Dedifferentiated amniotic fluid mesenchymal stem cell (primary cell): ENCODE data around the gene SHPK.

Source experiments
- DNase-seq: peaks from one replicate; pipeline ENCODE4 v3.0.0-alpha.2; 2016; ENCODE audit errors: extremely low spot score

The SHPK gene

GRCh38 chr17:3636154-3636907 is at the start of gene SHPK, which contains the start of gene CTNS:
SHPK (minus strand) TSS chr17:3636250; CDS start chr17:3636219, 31 bp downstream.
CTNS (plus strand) TSS chr17:3636760; CDS start chr17:3640207, 3,447 bp downstream.
- DNase-seq, result peak; percentile 96

GRCh38 chr17:3685174-3685573 is 49.1 kb upstream of the SHPK start:
- DNase-seq, result no peak

GRCh38 chr17:3683054-3683511 is 47.0 kb upstream of the SHPK start:
- no peak for DNase-seq

GRCh38 chr17:3682033-3682432 is 46.0 kb upstream of the SHPK start:
- DNase-seq, result no peak

GRCh38 chr17:3681565-3681964 is 45.5 kb upstream of the SHPK start:
- DNase-seq, result no peak

GRCh38 chr17:3681057-3681456 is 45.0 kb upstream of the SHPK start:
- no peak for DNase-seq

- no peak for DNase-seq
Measured at GRCh38 chr17:3679531-3680126, 43.6 kb upstream of the SHPK start.

- no peak for DNase-seq
Measured at GRCh38 chr17:3678821-3679530, 42.9 kb upstream of the SHPK start.

GRCh38 chr17:3678095-3678820 is 42.2 kb upstream of the SHPK start:
- DNase-seq, result no peak

GRCh38 chr17:3675886-3676285 is 39.8 kb upstream of the SHPK start:
- DNase-seq, result no peak

GRCh38 chr17:3672571-3672970 is 36.5 kb upstream of the SHPK start:
- no peak for DNase-seq

- no peak for DNase-seq
Measured at GRCh38 chr17:3669548-3669947, 33.5 kb upstream of the SHPK start.

- DNase-seq, result no peak
Measured at GRCh38 chr17:3669085-3669347, 33.0 kb upstream of the SHPK start.

- peak; percentile 98 for DNase-seq
Measured at GRCh38 chr17:3668279-3669084, 32.4 kb upstream of the SHPK start, which contains the start of the genes EMC6 and TAX1BP3. EMC6 (plus strand) TSS chr17:3668812; CDS start chr17:3669147, 335 bp downstream. TAX1BP3 (minus strand) TSS chr17:3668578; CDS start chr17:3668526, 52 bp downstream.

GRCh38 chr17:3667366-3668278 is 31.6 kb upstream of the SHPK start:
- peak; percentile 90 for DNase-seq

- DNase-seq, result no peak
Measured at GRCh38 chr17:3666516-3666915, 30.5 kb upstream of the SHPK start.

GRCh38 chr17:3665834-3666233 is 29.8 kb upstream of the SHPK start:
- DNase-seq, result no peak

- DNase-seq, result no peak
Measured at GRCh38 chr17:3663102-3664011, 27.3 kb upstream of the SHPK start.

GRCh38 chr17:3660311-3660891 is 24.4 kb upstream of the SHPK start:
- DNase-seq, result no peak
